ENCODE results near the gene IKZF1.

DNA sequence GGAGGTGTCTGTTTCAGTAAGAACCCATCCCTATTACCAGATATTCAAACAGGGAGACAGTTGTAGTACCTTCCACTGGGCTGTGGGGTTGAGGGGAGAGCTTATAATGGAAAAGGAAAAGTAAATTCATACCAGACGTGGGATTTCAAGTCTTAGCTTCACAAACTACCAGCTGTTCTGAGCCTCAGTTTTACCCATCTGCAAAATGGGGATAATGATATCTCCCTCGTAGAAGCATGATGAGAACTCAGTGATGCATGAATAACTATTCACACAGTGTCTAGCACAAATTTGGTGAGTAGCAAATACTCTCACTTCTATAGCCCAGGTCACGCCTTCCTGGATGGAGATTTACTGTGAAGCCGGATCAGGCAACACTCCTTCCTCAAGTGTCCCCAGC lies 29.1 kb upstream of the IKZF1 start:
- TF ChIP-seq JUND (IDR thresholded peaks at IDR 0.05) (no peak), YY1 (IDR thresholded peaks at IDR 0.05; ENCODE audit: extremely low read depth, insufficient replicate concordance, low read depth, low read length) (no peak), SIN3A (IDR thresholded peaks at IDR 0.05; ENCODE audit: low read depth) (no peak), SRF (IDR thresholded peaks at IDR 0.05; ENCODE audit: low read depth) (no peak), EZH2 (IDR thresholded peaks at IDR 0.05) (no peak), FOSL1 (IDR thresholded peaks at IDR 0.05; ENCODE audit: low read depth) (no peak), RAD21 (IDR thresholded peaks at IDR 0.05; ENCODE audit: low read depth) (no peak), ZFX (IDR thresholded peaks at IDR 0.05) (no peak), POLR2AphosphoS5 (IDR thresholded peaks at IDR 0.05; ENCODE audit: low read depth, low read length) (no peak), POLR2A (IDR thresholded peaks at IDR 0.05; ENCODE audit: borderline replicate concordance, extremely low read depth, insufficient read depth, insufficient read length) (no peak)
- TF ChIP-seq, protein P1, sequence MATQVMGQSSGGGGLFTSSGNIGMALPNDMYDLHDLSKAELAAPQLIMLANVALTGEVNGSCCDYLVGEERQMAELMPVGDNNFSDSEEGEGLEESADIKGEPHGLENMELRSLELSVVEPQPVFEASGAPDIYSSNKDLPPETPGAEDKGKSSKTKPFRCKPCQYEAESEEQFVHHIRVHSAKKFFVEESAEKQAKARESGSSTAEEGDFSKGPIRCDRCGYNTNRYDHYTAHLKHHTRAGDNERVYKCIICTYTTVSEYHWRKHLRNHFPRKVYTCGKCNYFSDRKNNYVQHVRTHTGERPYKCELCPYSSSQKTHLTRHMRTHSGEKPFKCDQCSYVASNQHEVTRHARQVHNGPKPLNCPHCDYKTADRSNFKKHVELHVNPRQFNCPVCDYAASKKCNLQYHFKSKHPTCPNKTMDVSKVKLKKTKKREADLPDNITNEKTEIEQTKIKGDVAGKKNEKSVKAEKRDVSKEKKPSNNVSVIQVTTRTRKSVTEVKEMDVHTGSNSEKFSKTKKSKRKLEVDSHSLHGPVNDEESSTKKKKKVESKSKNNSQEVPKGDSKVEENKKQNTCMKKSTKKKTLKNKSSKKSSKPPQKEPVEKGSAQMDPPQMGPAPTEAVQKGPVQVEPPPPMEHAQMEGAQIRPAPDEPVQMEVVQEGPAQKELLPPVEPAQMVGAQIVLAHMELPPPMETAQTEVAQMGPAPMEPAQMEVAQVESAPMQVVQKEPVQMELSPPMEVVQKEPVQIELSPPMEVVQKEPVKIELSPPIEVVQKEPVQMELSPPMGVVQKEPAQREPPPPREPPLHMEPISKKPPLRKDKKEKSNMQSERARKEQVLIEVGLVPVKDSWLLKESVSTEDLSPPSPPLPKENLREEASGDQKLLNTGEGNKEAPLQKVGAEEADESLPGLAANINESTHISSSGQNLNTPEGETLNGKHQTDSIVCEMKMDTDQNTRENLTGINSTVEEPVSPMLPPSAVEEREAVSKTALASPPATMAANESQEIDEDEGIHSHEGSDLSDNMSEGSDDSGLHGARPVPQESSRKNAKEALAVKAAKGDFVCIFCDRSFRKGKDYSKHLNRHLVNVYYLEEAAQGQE (IDR thresholded peaks at IDR 0.05; ENCODE audit: low read depth): no peak
- TF ChIP-seq, protein P2, sequence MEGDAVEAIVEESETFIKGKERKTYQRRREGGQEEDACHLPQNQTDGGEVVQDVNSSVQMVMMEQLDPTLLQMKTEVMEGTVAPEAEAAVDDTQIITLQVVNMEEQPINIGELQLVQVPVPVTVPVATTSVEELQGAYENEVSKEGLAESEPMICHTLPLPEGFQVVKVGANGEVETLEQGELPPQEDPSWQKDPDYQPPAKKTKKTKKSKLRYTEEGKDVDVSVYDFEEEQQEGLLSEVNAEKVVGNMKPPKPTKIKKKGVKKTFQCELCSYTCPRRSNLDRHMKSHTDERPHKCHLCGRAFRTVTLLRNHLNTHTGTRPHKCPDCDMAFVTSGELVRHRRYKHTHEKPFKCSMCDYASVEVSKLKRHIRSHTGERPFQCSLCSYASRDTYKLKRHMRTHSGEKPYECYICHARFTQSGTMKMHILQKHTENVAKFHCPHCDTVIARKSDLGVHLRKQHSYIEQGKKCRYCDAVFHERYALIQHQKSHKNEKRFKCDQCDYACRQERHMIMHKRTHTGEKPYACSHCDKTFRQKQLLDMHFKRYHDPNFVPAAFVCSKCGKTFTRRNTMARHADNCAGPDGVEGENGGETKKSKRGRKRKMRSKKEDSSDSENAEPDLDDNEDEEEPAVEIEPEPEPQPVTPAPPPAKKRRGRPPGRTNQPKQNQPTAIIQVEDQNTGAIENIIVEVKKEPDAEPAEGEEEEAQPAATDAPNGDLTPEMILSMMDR (IDR thresholded peaks at IDR 0.05 in 2 of 3, conservative IDR thresholded peaks at IDR 0.05 in 1 of 3; ENCODE audit: borderline replicate concordance in 1 of 3, insufficient read depth in 1 of 3, low read depth in 2 of 3, low read length in 2 of 3): no peak
- TF ChIP-seq, protein P3, sequence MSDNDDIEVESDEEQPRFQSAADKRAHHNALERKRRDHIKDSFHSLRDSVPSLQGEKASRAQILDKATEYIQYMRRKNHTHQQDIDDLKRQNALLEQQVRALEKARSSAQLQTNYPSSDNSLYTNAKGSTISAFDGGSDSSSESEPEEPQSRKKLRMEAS (IDR thresholded peaks at IDR 0.05): no peak
